H1 (cell line): Measurements from ENCODE around the gene CACNG4. TPM values are rescaled to one million over a fixed set of nuclear protein-coding genes. Genes with fewer than 3 reads are reported as not detected.

Experiments used
- CTCF ChIA-PET: fragments of 300-600 bp; sonication (Branson Sonifier 250); formaldehyde crosslinking; loops from one replicate; lab custom pipeline; 2021; ENCODE audit not compliant: partially characterized antibody; lab: Charles Lee
- POLR2A ChIA-PET: fragments of 300-600 bp; sonication (Branson Sonifier 250); formaldehyde crosslinking; loops from one replicate; lab custom pipeline; 2021; ENCODE audit warnings: inconsistent platforms; ENCODE audit not compliant: partially characterized antibody; lab: Charles Lee
- DNase-seq, 2 experiments: peaks; one replicate each; pipeline versions ENCODE4 v3.0.0 to v3.0.0-alpha.2; 2010 to 2022; ENCODE audit warnings: low spot score in 2 of 2, low read depth in 1 of 2, mixed read lengths in 1 of 2
- FAIRE-seq: peaks from 2 replicates; lab custom pipeline; 2011; peaks lifted over from hg19 to GRCh38; lab: Jason Lieb, UNC
- H2AFZ ChIP-seq: 2 replicates; pipeline ENCODE4 v1.8.1; 2012; ENCODE audit warnings: low read length, inconsistent platforms
- H2AK5ac ChIP-seq: 2 replicates; pipeline ENCODE4 v1.6.1; 2013; ENCODE audit warnings: low read depth, low read length
- H2BK120ac ChIP-seq: replicated peaks from 2 replicates; pipeline ENCODE3; 2013; ENCODE audit warnings: low read depth, low read length, inconsistent platforms
- H2BK12ac ChIP-seq: 2 replicates; pipeline ENCODE4 v1.6.1; 2013; ENCODE audit warnings: low read depth, low read length
- H2BK15ac ChIP-seq: 2 replicates; pipeline ENCODE4 v1.6.1; 2013; ENCODE audit warnings: low read length
- H2BK20ac ChIP-seq: 2 replicates; pipeline ENCODE4 v1.6.1; 2013; ENCODE audit warnings: low read length
- H2BK5ac ChIP-seq: 2 replicates; pipeline ENCODE4 v1.6.1; 2013; ENCODE audit warnings: low read depth, low read length
- H3K14ac ChIP-seq: 2 replicates; pipeline ENCODE4 v1.6.1; 2013; ENCODE audit warnings: inconsistent platforms; ENCODE audit not compliant: insufficient read length
- H3K18ac ChIP-seq: 2 replicates; pipeline ENCODE4 v1.6.1; 2013; ENCODE audit warnings: low read length; ENCODE audit errors: extremely low read depth
- H3K23ac ChIP-seq: 2 replicates; pipeline ENCODE4 v1.6.1; 2013; ENCODE audit warnings: inconsistent platforms; ENCODE audit not compliant: insufficient read length
- H3K23me2 ChIP-seq: 2 replicates; pipeline ENCODE4 v1.6.1; 2013; ENCODE audit warnings: low read depth, low read length
- H3K27ac ChIP-seq: 2 replicates; pipeline ENCODE4 v1.6.1; 2011; ENCODE audit warnings: low read depth, low read length, inconsistent platforms
- H3K27me3 ChIP-seq, 4 experiments: replicated peaks in 1 of 4; 1 replicate in 1 of 4; 2 replicates in 3 of 4; pipeline versions ENCODE4 v1.6.1 to v1.8.1; 2011 to 2013; ENCODE audit warnings: low read length in 3 of 4, mild to moderate bottlenecking in 3 of 4, inconsistent platforms in 2 of 4, mixed read lengths in 2 of 4, moderate library complexity in 1 of 4; ENCODE audit not compliant: control insufficient read depth in 3 of 4, insufficient read depth in 3 of 4; ENCODE audit errors: extremely low read depth in 1 of 4
- H3K36me3 ChIP-seq, 4 experiments: 2 replicates each; pipeline versions ENCODE4 v1.6.1 to v1.8.1; 2011 to 2013; ENCODE audit warnings: mild to moderate bottlenecking in 4 of 4, low read length in 3 of 4, moderate library complexity in 2 of 4, control low read depth in 1 of 4, inconsistent platforms in 1 of 4; ENCODE audit not compliant: insufficient read depth in 4 of 4, control insufficient read depth in 2 of 4
- H3K4ac ChIP-seq: replicated peaks from 2 replicates; pipeline ENCODE3; 2013; ENCODE audit warnings: low read length, low read depth, mixed read lengths, inconsistent platforms; ENCODE audit not compliant: insufficient read length
- H3K4me1 ChIP-seq, 4 experiments: replicated peaks in 1 of 4; 1 replicate in 1 of 4; 2 replicates in 3 of 4; pipeline versions ENCODE4 v1.6.1 to v1.8.1; 2011 to 2013; ENCODE audit warnings: low read length in 3 of 4, inconsistent platforms in 2 of 4, mixed read lengths in 1 of 4; ENCODE audit not compliant: insufficient read depth in 4 of 4, control insufficient read depth in 3 of 4
- H3K4me2 ChIP-seq, 2 experiments: 2 replicates each; pipeline versions ENCODE4 v1.6.1 to v1.8.1; 2011 to 2013; ENCODE audit warnings: low read depth in 2 of 2, low read length in 2 of 2, control low read depth in 1 of 2, inconsistent platforms in 1 of 2, mild to moderate bottlenecking in 1 of 2; ENCODE audit not compliant: insufficient read depth in 1 of 2
- H3K4me3 ChIP-seq, 4 experiments: fragments of 200-600, 300-600 bp in 1 of 4; sonication (generic), shearing (Covaris generic), sonication (Bioruptor Twin) in 1 of 4; 2 replicates each; pipeline versions ENCODE4 v1.5.1 to v1.8.1; 2011 to 2016; ENCODE audit warnings: low read length in 4 of 4, low read depth in 3 of 4, control low read depth in 2 of 4, inconsistent platforms in 2 of 4, mild to moderate bottlenecking in 2 of 4, mixed read lengths in 1 of 4, moderate library complexity in 1 of 4; ENCODE audit not compliant: insufficient read depth in 2 of 4; ENCODE audit errors: extremely low read depth in 1 of 4
- H3K56ac ChIP-seq: replicated peaks from 2 replicates; pipeline ENCODE3; 2013; ENCODE audit warnings: low read depth, mild to moderate bottlenecking, mixed read lengths, low read length, inconsistent platforms; ENCODE audit not compliant: insufficient read length
- H3K79me1 ChIP-seq: 2 replicates; pipeline ENCODE4 v1.6.1; 2013; ENCODE audit warnings: low read depth, low read length, control low read depth
- H3K79me2 ChIP-seq, 2 experiments: 2 replicates each; pipeline versions ENCODE4 v1.6.1 to v1.8.1; 2012 to 2013; ENCODE audit warnings: low read length in 2 of 2, mild to moderate bottlenecking in 2 of 2, inconsistent platforms in 1 of 2; ENCODE audit not compliant: insufficient read depth in 2 of 2, control insufficient read depth in 1 of 2
- H3K9ac ChIP-seq, 4 experiments: replicated peaks in 1 of 4; 1 replicate in 1 of 4; 2 replicates in 3 of 4; pipeline versions ENCODE4 v1.6.1 to v1.8.1; 2011 to 2013; ENCODE audit warnings: low read depth in 3 of 4, low read length in 3 of 4, control low read depth in 2 of 4, mild to moderate bottlenecking in 2 of 4, moderate library complexity in 2 of 4, inconsistent platforms in 1 of 4; ENCODE audit errors: extremely low read depth in 1 of 4
- H3K9me3 ChIP-seq, 2 experiments: 2 replicates each; pipeline versions ENCODE4 v1.6.1 to v1.8.1; 2012 to 2013; ENCODE audit warnings: mild to moderate bottlenecking in 2 of 2, moderate library complexity in 2 of 2, control low read depth in 1 of 2, inconsistent platforms in 1 of 2, low read depth in 1 of 2, low read length in 1 of 2, mixed read lengths in 1 of 2; ENCODE audit not compliant: insufficient read depth in 2 of 2
- H4K20me1 ChIP-seq, 2 experiments: replicated peaks in 1 of 2; 2 replicates each; pipeline versions ENCODE3 to v1.8.1; 2011 to 2013; ENCODE audit warnings: inconsistent platforms in 2 of 2, low read length in 2 of 2, mild to moderate bottlenecking in 1 of 2; ENCODE audit not compliant: insufficient read depth in 2 of 2, control insufficient read depth in 1 of 2
- H4K5ac ChIP-seq: 2 replicates; pipeline ENCODE4 v1.6.1; 2013; ENCODE audit warnings: low read length, low read depth, mixed read lengths, inconsistent platforms; ENCODE audit not compliant: insufficient read length
- H4K8ac ChIP-seq: 2 replicates; pipeline ENCODE4 v1.8.0; 2013; ENCODE audit warnings: mild to moderate bottlenecking, moderate library complexity, low read length, inconsistent platforms; ENCODE audit not compliant: insufficient read depth; ENCODE audit errors: extremely low read depth
- H4K91ac ChIP-seq: replicated peaks from 2 replicates; pipeline ENCODE3; 2013; ENCODE audit warnings: low read length, mixed read lengths, inconsistent platforms; ENCODE audit not compliant: insufficient read length
- RFX5 ChIP-seq: IDR thresholded peaks from 2 replicates; pipeline ENCODE4 v1.6.1; 2011; ENCODE audit warnings: low read depth, low read length, improper control_type of control experiment, borderline replicate concordance
- SP1 ChIP-seq: IDR thresholded peaks from 2 replicates; pipeline ENCODE4 v1.6.1; 2011; ENCODE audit warnings: low read depth, low read length
- YY1 ChIP-seq: IDR thresholded peaks from 2 replicates; pipeline ENCODE4 v1.6.1; 2011; ENCODE audit warnings: low read depth, mild to moderate bottlenecking, low read length
- WGBS, 2 experiments: shearing (Covaris generic) in 1 of 2; methylation state at CpG; one replicate each; pipeline versions ENCODE4 v1.1.6 to v1.1.7; 2013 to 2015; ENCODE audit warnings: low lambda C conversion rate in 2 of 2, mixed read lengths in 2 of 2, inconsistent platforms in 1 of 2, low coverage in 1 of 2, missing lambda C conversion rate in 1 of 2; ENCODE audit not compliant: insufficient replicate concordance in 2 of 2, insufficient coverage in 1 of 2, insufficient read length in 1 of 2; ENCODE audit errors: extremely low coverage in 1 of 2, missing lambda C conversion rate in 1 of 2; 5-methylcytosine and 5-hydroxymethylcytosine counted together
- polyA plus RNA-seq, 7 experiments: library from polyadenylated mRNA; depleted of rRNA in 3 of 7; stranded (reverse) in 5 of 7; unstranded in 2 of 7; fragments of >200 nt in 5 of 7; fragments of 200-250 nt in 2 of 7; gene quantifications; 1 replicate in 5 of 7; 2 replicates in 1 of 7; 4 replicates in 1 of 7; pipeline versions ENCODE4 v1.2.1 to v1.2.3, GENCODE V29; 2011 to 2013; ENCODE audit warnings: missing spikeins in 2 of 7, mixed read lengths in 2 of 7
- total RNA-seq: library from RNA; stranded (reverse); fragmentation: NEBNext Ultra II Directional; extraction: Animal tissue kit (Norgen Biotek cat#: 25700); gene quantifications from 2 replicates; pipeline ENCODE4 v1.2.1, GENCODE V29; 2021

The CACNG4 gene
- total and polyA plus RNA-seq, 2 of the 8 experiments (the other 6 are each of a cell fraction or from before 2014, with no cell fraction given), result 3.6 to 5.6 TPM

DNA sequence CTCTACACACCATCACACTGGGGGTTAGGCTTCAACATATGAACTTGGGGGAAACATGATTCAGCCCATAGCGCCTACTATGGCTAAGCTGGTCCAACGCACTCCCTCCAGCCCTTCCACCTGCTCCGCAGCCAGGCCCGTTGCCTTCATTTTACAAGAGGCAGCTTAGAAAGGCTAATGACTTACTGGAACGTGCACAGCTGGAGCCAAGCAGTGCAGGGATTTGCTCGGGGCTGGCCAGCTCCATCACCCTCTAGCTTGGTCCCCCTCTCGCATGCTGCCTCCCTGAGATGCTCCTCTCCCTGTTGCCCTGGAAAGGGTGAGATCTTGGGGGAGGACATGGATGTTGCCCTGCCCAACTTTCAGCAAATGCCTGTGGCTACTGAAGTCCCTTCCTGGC, 77.0 kb downstream of the CACNG4 start:
- 0 out of 7 replicates have a peak, but pooled peaks cover 0 to 3% (median under 1%) of the 10 kb centered on the region in 4 experiments for H3K4me1 ChIP-seq
- no peak overlapping the region for H2BK15ac ChIP-seq
- 0 out of 2 replicates have a peak overlapping the region, but pooled peaks have one; percentile 16 for H2BK5ac ChIP-seq
- H4K5ac ChIP-seq, result no peak overlapping the region
- no peak overlapping the region for H2BK120ac ChIP-seq
- no peak overlapping the region for H3K56ac ChIP-seq
- H3K9ac ChIP-seq, result no peak overlapping the region
- no peaks in the 10 kb centered on the region; a peak in 1 of 8 replicates for H3K36me3 ChIP-seq
- H4K8ac ChIP-seq, result no peak overlapping the region
- no peak overlapping the region for H2AFZ ChIP-seq
- no peaks in the 10 kb centered on the region for H3K27me3 ChIP-seq
- H3K23me2 ChIP-seq, result no peaks in the 10 kb centered on the region
- FAIRE-seq, result no peak
- WGBS, 2 experiments, result 82% methylated on average over 7 of the region's 7 CpGs; no CpG with 5 or more reads in 1 of the 2 experiments
- H3K18ac ChIP-seq, result no peak overlapping the region
- H3K9me3 ChIP-seq, result no peaks in the 10 kb centered on the region
- H2BK12ac ChIP-seq, result no peak overlapping the region
- no peak overlapping the region for H4K91ac ChIP-seq
- H3K27ac ChIP-seq, result no peak overlapping the region
- H3K4me2 ChIP-seq, result no peak overlapping the region
- POLR2A ChIA-PET, result no interaction called here
- H3K79me2 ChIP-seq, result no peaks in the 10 kb centered on the region
- no peak for DNase-seq
- no peak overlapping the region for H3K4ac ChIP-seq
- CTCF ChIA-PET, result interaction anchor here (0.6 to 1.7 kb wide), 3 partner anchors 19 to 149 kb away, joined by 3 to 15 read pairs (median 3); no protein-coding TSS in a partner anchor
- H4K20me1 ChIP-seq, result no peaks in the 10 kb centered on the region
- no peak overlapping the region for H2AK5ac ChIP-seq
- no peak overlapping the region for H3K4me3 ChIP-seq
- no peak overlapping the region for H3K23ac ChIP-seq
- H2BK20ac ChIP-seq, result no peak overlapping the region
- TF ChIP-seq SP1 (no peak), YY1 (no peak), RFX5 (no peak)
- TF ChIP-seq, all 59 proteins: peak for 0
- no peaks in the 10 kb centered on the region for H3K79me1 ChIP-seq
- H3K14ac ChIP-seq, result no peak overlapping the region
